C4-2B (cell line): ENCODE data around the gene LTBP1.

Experiments
- H3K27ac ChIP-seq: fragments of 450-650 bp; 2 replicates; pipeline ENCODE4 v1.5.1; 2017
- ZFX ChIP-seq: fragments of 450-650 bp; IDR thresholded peaks from 2 replicates; pipeline ENCODE4 v1.6.1; 2017
- TF ChIP-seq, protein P1 (sequence below): fragments of 450-650 bp; conservative IDR thresholded peaks from 2 replicates; pipeline ENCODE4 v1.5.1; 2017; ENCODE audit warnings: mild to moderate bottlenecking

LTBP1 gene

DNA sequence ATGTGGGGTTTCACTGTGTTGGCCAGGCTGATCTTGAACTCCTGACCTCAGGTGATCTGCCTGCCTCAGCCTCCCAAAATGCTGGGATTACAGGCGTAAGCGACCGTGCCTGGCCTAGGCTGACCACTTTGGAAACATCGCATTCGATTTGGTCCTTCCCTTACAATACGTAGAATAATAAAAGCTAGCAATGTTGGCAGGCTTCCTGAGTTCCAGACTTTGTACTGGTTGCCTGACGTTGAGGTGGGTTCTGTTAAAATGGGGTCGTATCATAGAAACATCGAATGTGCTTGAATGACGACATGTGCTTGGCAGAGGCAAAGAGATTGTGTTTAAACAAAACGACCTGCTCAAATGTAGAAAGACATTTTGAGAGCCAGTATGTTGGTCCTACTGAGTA, 56.1 kb downstream of the LTBP1 start:
- H3K27ac ChIP-seq, result no peak overlapping the region
- TF ChIP-seq ZFX, result no peak
- TF ChIP-seq, protein P1, sequence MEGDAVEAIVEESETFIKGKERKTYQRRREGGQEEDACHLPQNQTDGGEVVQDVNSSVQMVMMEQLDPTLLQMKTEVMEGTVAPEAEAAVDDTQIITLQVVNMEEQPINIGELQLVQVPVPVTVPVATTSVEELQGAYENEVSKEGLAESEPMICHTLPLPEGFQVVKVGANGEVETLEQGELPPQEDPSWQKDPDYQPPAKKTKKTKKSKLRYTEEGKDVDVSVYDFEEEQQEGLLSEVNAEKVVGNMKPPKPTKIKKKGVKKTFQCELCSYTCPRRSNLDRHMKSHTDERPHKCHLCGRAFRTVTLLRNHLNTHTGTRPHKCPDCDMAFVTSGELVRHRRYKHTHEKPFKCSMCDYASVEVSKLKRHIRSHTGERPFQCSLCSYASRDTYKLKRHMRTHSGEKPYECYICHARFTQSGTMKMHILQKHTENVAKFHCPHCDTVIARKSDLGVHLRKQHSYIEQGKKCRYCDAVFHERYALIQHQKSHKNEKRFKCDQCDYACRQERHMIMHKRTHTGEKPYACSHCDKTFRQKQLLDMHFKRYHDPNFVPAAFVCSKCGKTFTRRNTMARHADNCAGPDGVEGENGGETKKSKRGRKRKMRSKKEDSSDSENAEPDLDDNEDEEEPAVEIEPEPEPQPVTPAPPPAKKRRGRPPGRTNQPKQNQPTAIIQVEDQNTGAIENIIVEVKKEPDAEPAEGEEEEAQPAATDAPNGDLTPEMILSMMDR, result no peak

- H3K27ac ChIP-seq, result no peak overlapping the region
- no peak for TF ChIP-seq ZFX
- TF ChIP-seq, protein P1, result no peak
Observed at GRCh38 chr2:33005057-33005456, 58.3 kb downstream of the LTBP1 start.

DNA sequence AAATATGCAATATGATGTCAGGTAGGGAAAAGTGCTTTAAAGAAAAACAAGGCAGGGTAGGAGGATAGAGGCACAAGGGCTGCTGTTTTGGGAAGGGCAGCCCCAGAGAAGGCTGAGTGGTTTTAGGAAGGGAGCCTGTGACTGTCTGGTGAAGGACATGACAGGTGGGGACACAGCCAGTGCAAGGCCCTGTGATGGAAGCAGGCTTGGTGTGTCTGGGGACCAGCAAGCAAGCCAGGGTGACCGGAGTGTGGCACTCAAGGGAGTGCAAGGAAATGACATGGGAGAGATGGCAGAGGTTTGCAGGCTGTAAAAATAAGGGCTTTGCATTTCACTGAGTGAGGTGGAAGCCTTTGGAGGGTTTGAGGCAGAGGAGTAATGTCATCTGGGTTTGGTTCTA, 62.0 kb downstream of the LTBP1 start:
- H3K27ac ChIP-seq, result no peak overlapping the region
- TF ChIP-seq ZFX, result no peak
- TF ChIP-seq, protein P1, result no peak

DNA sequence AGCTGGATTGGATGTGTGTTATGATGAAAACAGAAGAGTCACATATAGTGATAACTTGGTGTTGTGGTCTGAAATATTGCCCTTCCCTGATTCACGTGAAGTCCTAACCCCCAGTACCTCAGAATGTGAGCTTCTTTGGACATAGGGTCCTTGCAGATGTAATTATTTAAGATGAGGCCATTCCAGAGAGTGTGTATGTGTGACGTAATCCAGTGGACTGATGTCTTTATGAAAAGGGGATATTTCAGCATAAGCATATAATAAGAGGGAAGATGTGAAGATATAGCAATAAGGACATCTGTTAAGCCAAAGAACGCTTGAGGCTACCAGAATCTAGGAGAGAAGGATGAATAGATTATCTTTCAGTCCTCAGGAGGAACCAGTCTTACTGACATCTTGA, 62.5 kb downstream of the LTBP1 start:
- TF ChIP-seq, protein P1, result no peak
- no peak for TF ChIP-seq ZFX
- no peak overlapping the region for H3K27ac ChIP-seq

DNA sequence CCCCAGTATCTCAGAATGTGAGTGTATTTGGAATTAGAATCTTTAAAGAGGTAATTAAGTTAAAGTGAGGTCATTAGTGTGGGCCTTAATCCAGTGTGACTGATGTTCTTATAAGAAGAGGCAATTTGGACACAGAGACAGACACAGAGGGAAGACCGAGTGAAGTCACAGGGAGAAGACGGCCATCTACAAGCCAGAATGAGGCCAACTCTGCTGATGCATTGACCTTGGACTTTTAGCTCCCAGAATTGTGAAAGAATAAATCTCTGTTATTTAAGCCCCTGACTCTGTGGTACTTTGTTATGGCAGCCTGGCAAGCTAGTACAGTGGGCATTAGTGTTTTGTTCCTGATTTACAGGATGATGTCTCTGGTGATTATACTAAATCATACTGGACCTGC, 64.6 kb downstream of the LTBP1 start:
- no peak overlapping the region for H3K27ac ChIP-seq
- TF ChIP-seq ZFX, result no peak
- TF ChIP-seq, protein P1, result no peak

DNA sequence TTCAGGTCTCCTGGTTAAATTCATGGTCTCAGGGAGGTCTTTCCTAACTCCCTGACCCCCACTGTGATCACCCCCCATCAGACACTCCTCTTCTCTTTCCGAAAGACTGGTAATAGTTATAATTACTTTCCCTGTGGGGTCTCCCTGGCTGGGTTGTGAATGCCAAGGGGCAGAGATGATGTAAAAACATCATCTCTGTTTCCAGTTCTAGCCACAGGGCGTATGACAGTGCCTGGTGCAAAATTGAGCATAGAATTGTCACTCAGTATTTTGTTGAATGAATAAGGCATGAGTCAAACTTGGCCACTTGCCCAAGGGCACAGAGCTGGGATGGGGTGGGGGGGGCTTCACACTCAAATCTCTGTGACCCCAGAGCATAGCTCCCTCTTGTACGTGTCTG, 65.2 kb downstream of the LTBP1 start:
- TF ChIP-seq, protein P1, result no peak
- TF ChIP-seq ZFX, result no peak
- H3K27ac ChIP-seq, result no peak overlapping the region

DNA sequence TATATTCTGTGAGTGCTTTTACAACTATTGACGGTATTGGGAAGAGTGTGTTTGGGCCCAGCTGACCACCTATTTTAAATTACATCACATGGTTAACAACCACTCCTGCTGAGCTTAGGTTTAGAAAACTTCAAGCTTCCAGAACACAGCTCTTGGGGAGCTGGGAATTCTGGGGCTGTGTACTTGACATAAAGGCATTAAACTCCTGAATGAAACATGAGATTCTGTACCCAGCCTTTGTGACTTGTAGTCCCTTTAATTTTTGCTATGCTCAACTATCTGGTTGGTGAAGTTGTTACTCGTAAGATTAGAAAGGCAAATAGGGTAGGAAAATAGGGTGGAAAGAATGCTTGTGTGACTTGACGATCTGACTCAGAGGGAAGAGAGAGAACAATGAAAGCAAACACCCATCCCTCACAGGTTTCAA, 66.9 kb downstream of the LTBP1 start:
- TF ChIP-seq, protein P1, result no peak
- TF ChIP-seq ZFX, result no peak
- no peak overlapping the region for H3K27ac ChIP-seq
